K562 (cell line): ENCODE results near the gene SMIM23. TPM values are rescaled to one million over a fixed set of nuclear protein-coding genes. Genes with fewer than 3 reads are reported as not detected.

Experiments used
- ATAC-seq: fragments of 200-7000 bp; cut with Tn5 transposase; 3 replicates; pipeline ENCODE4 v1.9.1; 2020; ENCODE audit warnings: moderate library complexity
- BruUV-seq: library from RNA; stranded (reverse); fragments of 400-500 nt; replicated peaks from 2 replicates; lab custom pipeline; 2021; lab: Mats Ljungman, UMichigan
- CTCF ChIA-PET: fragments of 300-600 bp; formaldehyde crosslinking; extraction: SDS; loops from one replicate; lab custom pipeline; 2021; ENCODE audit warnings: low intra/inter-chr PET ratio; lab: Yijun Ruan, JAX
- POLR2A ChIA-PET: fragments of 300-600, 350-650 bp; sonication (Branson Sonifier 250); formaldehyde crosslinking; extraction: SDS; loops from one replicate; lab custom pipeline; 2021; ENCODE audit warnings: antibody characterized with exemption, inconsistent platforms; lab: Yijun Ruan, JAX
- DNase-seq, 4 experiments: peaks; one replicate each; pipeline versions ENCODE4 v3.0.0 to v3.0.0-alpha.2; 2011 to 2018; ENCODE audit warnings: low spot score in 3 of 4, mixed read lengths in 3 of 4; ENCODE audit errors: extremely low read depth in 1 of 4
- FAIRE-seq: peaks from 2 replicates; lab custom pipeline; 2011; peaks lifted over from hg19 to GRCh38; lab: Jason Lieb, UNC
- H2AFZ ChIP-seq: 2 replicates; pipeline ENCODE4 v1.6.0; 2011; ENCODE audit warnings: low read depth, low read length, control low read depth, inconsistent platforms
- H3K27ac ChIP-seq: fragments of 200-600 bp; 3 replicates; pipeline ENCODE4 v1.8.0; 2011; ENCODE audit warnings: low read depth, mild to moderate bottlenecking, control low read depth, inconsistent platforms, low read length, moderate library complexity, mixed read lengths; ENCODE audit errors: extremely low read depth
- H3K27me3 ChIP-seq, 2 experiments: fragments of 300-600 bp in 1 of 2; 2 replicates in 1 of 2; 3 replicates in 1 of 2; pipeline versions ENCODE4 v1.6.0 to v1.8.0; 2011; ENCODE audit warnings: inconsistent platforms in 2 of 2, low read length in 2 of 2, mild to moderate bottlenecking in 1 of 2, mixed read lengths in 1 of 2, moderate library complexity in 1 of 2; ENCODE audit not compliant: control insufficient read depth in 2 of 2, insufficient read depth in 2 of 2
- H3K36me3 ChIP-seq: fragments of 300-600 bp; 3 replicates; pipeline ENCODE4 v1.8.0; 2011; ENCODE audit warnings: mild to moderate bottlenecking, low read length, inconsistent platforms; ENCODE audit not compliant: control insufficient read depth, insufficient read depth
- H3K4me1 ChIP-seq, 2 experiments: fragments of 200-600 bp in 1 of 2; replicated peaks in 1 of 2; 2 replicates in 1 of 2; 3 replicates in 1 of 2; pipeline versions ENCODE4 v1.5.1 to v1.8.0; 2011; ENCODE audit warnings: inconsistent platforms in 2 of 2, low read length in 2 of 2, mild to moderate bottlenecking in 1 of 2, mixed read lengths in 1 of 2, moderate library complexity in 1 of 2; ENCODE audit not compliant: control insufficient read depth in 2 of 2, insufficient read depth in 2 of 2
- H3K4me2 ChIP-seq: 2 replicates; pipeline ENCODE4 v1.6.1; 2011; ENCODE audit warnings: low read length, control low read depth, inconsistent platforms, mixed read lengths; ENCODE audit not compliant: insufficient read depth
- H3K4me3 ChIP-seq: fragments of 200-600 bp; sonication (generic), shearing (Covaris generic); 2 replicates; pipeline ENCODE4 v1.5.1; 2016; ENCODE audit warnings: control low read depth, inconsistent platforms
- H3K79me2 ChIP-seq: fragments of 200-600 bp; 3 replicates; pipeline ENCODE4 v1.8.0; 2011; ENCODE audit warnings: low read length, inconsistent platforms; ENCODE audit not compliant: control insufficient read depth, insufficient read depth
- H3K9ac ChIP-seq, 2 experiments: 2 replicates each; pipeline versions ENCODE4 v1.6.0 to v1.6.1; 2011; ENCODE audit warnings: low read depth in 2 of 2, low read length in 2 of 2, control low read depth in 1 of 2, inconsistent platforms in 1 of 2, mild to moderate bottlenecking in 1 of 2, mixed read lengths in 1 of 2; ENCODE audit not compliant: insufficient read depth in 1 of 2
- H3K9me1 ChIP-seq: one replicate; pipeline ENCODE4 v1.6.0; 2011; ENCODE audit warnings: inconsistent platforms, mild to moderate bottlenecking, low read length, moderate library complexity; ENCODE audit not compliant: control insufficient read depth, insufficient read depth
- H3K9me3 ChIP-seq: replicated peaks from 2 replicates; pipeline ENCODE4 v1.5.1; 2011; ENCODE audit warnings: low read depth, low read length, inconsistent platforms; ENCODE audit not compliant: control insufficient read depth, insufficient read depth
- H4K20me1 ChIP-seq: replicated peaks from 2 replicates; pipeline ENCODE4 v1.6.1; 2011; ENCODE audit warnings: low read length, inconsistent platforms, mixed read lengths; ENCODE audit not compliant: control insufficient read depth, insufficient read depth
- ARHGAP35 ChIP-seq: fragments of 450-650 bp; IDR thresholded peaks from 2 replicates; pipeline ENCODE4 v1.6.1; 2018; ENCODE audit not compliant: partially characterized antibody
- E2F4 ChIP-seq: sonication (generic); formaldehyde crosslinking; IDR thresholded peaks from 2 replicates; pipeline ENCODE4 v1.8.0; 2022; ENCODE audit warnings: mild to moderate bottlenecking, low read depth, missing genetic modification reagents
- ELF2 ChIP-seq: fragments of 250-450 bp; sonication (Bioruptor Pico); IDR thresholded peaks from 2 replicates; pipeline ENCODE4 v1.5.0; 2021; ENCODE audit warnings: mild to moderate bottlenecking
- ETV5 ChIP-seq: sonication (generic); formaldehyde crosslinking; IDR thresholded peaks from 2 replicates; pipeline ENCODE4 v1.4.0; 2020; ENCODE audit warnings: low read depth, mild to moderate bottlenecking, missing genetic modification reagents
- FOXK2 ChIP-seq, 2 experiments: fragments of 450-650 bp; IDR thresholded peaks in 1 of 2; conservative IDR thresholded peaks in 1 of 2; 2 replicates each; pipeline ENCODE4 v1.6.1; 2016; ENCODE audit warnings: low read depth in 2 of 2, mild to moderate bottlenecking in 1 of 2
- ID3 ChIP-seq, 2 experiments: fragments of 250-450 bp in 1 of 2; fragments of 450-650 bp in 1 of 2; sonication (Bioruptor Pico) in 1 of 2; IDR thresholded peaks; 2 replicates each; pipeline versions ENCODE4 v1.6.1 to v1.8.0; 2016 to 2021; ENCODE audit warnings: mild to moderate bottlenecking in 2 of 2, moderate library complexity in 2 of 2, missing compliant biosample characterization in 1 of 2, missing genetic modification characterization in 1 of 2
- MEF2D ChIP-seq: conservative IDR thresholded peaks from 2 replicates; pipeline ENCODE4 v1.6.1; 2016; ENCODE audit warnings: low read depth, missing genetic modification characterization, missing compliant biosample characterization
- RREB1 ChIP-seq: fragments of 250-450 bp; sonication (Bioruptor Pico); IDR thresholded peaks from 2 replicates; pipeline ENCODE4 v1.4.0; 2020
- WGBS: fragments of 100-300 bp; shearing (Covaris generic); methylation state at CpG from one replicate; pipeline ENCODE4 v1.1.6; 2016; ENCODE audit warnings: low coverage, mixed read lengths; ENCODE audit not compliant: insufficient coverage; ENCODE audit errors: missing lambda C conversion rate; 5-methylcytosine and 5-hydroxymethylcytosine counted together
- in situ Hi-C: fragments of 300-500 bp; cut with MboI; formaldehyde crosslinking; loops from 4 replicates; pipeline ENCODE4 v1.15.0; 2018; ENCODE audit warnings: inconsistent platforms, mixed read lengths
- intact Hi-C: fragments of 100-400 bp; cut with micrococcal nuclease; formaldehyde crosslinking; loops from 2 replicates; pipeline ENCODE4 v1.14.2; 2022
- polyA plus RNA-seq, 8 experiments: library from polyadenylated mRNA; depleted of rRNA in 4 of 8; stranded (reverse) in 5 of 8; unstranded in 3 of 8; fragments of >200 nt; fragmentation: Nextera tagmentation in 2 of 8; fragmentation: Illumina TruSeq in 1 of 8; extraction: Ambion mirVana in 2 of 8; extraction: Trizol in 1 of 8; gene quantifications; 2 replicates each; pipeline versions ENCODE4 v1.2.1 to v1.2.3, GENCODE V29; 2011 to 2014; ENCODE audit warnings: inconsistent platforms in 1 of 8, missing spikeins in 1 of 8
- total RNA-seq, 7 experiments: library from RNA; depleted of rRNA in 6 of 7; stranded (reverse); fragments of >200 nt in 6 of 7; fragmentation: Illumina TruSeq in 2 of 7; extraction: Trizol in 2 of 7; gene quantifications; 2 replicates each; pipeline versions ENCODE4 v1.2.1 to v1.2.3, GENCODE V29; 2011 to 2021; ENCODE audit warnings: low replicate concordance in 1 of 7
- TF ChIP-seq, protein P1 (sequence below): sonication (generic); formaldehyde crosslinking; IDR thresholded peaks from 2 replicates; pipeline ENCODE4 v1.8.0; 2022; ENCODE audit warnings: missing genetic modification reagents, mild to moderate bottlenecking, borderline replicate concordance

Gene SMIM23
- total and polyA plus RNA-seq, 9 of the 15 experiments (the other 6 are each of a cell fraction or from before 2014, with no cell fraction given): not detected

DNA sequence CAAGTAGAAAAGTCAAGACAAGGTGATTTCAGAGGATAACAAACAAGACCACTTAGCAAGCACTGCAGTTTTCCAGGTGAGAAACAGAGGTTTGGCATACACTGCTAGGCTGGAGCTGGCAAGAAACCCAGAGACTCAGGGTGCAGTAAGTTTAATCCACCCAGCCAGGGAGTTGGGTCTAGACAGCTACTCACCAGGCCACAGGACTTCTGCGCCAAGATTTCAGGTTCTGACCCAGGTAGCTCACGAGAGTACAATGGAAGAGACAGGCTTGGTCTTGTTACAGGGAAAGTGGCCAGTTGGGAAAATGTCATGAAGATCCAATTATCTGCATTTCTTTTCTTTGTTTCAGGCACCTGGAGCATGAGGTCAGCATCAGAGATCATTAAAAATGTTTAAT, 9.8 kb downstream of the SMIM23 start:
- Histone ChIP-seq H3K4me1 (no peaks in the 10 kb centered on the region), H3K27me3 (peaks cover 9 to 30% of the 10 kb centered on the region in 2 experiments), H3K4me2 (no peak overlapping the region), H3K9ac (no peak overlapping the region), H2AFZ (no peak overlapping the region), H3K9me3 (no peaks in the 10 kb centered on the region), H4K20me1 (0 out of 2 replicates have a peak, but pooled peaks cover 5% of the 10 kb centered on the region), H3K9me1 (no peaks in the 10 kb centered on the region), H3K79me2 (no peaks in the 10 kb centered on the region), H3K27ac (no peak overlapping the region), H3K36me3 (no peaks in the 10 kb centered on the region), H3K4me3 (no peak overlapping the region)
- 0% methylated on average over 2 of the region's 2 CpGs for WGBS
- POLR2A ChIA-PET: no interaction called here
- no TSS peak for BruUV-seq
- CTCF ChIA-PET: no interaction called here
- no peak for ATAC-seq
- intact Hi-C loops: no loop called here
- in situ Hi-C loops: no loop called here
- DNase-seq: no peak
- no peak for FAIRE-seq
- no peak for TF ChIP-seq ID3 (CRISPR knock-in tag; IDR thresholded peaks at IDR 0.05)
- TF ChIP-seq ID3 (tag; IDR thresholded peaks at IDR 0.05): no peak
- TF ChIP-seq RREB1 (CRISPR knock-in tag): no peak
- no peak for TF ChIP-seq MEF2D (tag)
- no peak for TF ChIP-seq FOXK2 (conservative IDR thresholded peaks at IDR 0.05 in 1 of 2, IDR thresholded peaks at IDR 0.05 in 1 of 2; ENCODE audit: low read depth in 2 of 2)
- no peak for TF ChIP-seq ETV5 (CRISPR knock-in tag)
- TF ChIP-seq ARHGAP35: no peak
- TF ChIP-seq, protein P1, sequence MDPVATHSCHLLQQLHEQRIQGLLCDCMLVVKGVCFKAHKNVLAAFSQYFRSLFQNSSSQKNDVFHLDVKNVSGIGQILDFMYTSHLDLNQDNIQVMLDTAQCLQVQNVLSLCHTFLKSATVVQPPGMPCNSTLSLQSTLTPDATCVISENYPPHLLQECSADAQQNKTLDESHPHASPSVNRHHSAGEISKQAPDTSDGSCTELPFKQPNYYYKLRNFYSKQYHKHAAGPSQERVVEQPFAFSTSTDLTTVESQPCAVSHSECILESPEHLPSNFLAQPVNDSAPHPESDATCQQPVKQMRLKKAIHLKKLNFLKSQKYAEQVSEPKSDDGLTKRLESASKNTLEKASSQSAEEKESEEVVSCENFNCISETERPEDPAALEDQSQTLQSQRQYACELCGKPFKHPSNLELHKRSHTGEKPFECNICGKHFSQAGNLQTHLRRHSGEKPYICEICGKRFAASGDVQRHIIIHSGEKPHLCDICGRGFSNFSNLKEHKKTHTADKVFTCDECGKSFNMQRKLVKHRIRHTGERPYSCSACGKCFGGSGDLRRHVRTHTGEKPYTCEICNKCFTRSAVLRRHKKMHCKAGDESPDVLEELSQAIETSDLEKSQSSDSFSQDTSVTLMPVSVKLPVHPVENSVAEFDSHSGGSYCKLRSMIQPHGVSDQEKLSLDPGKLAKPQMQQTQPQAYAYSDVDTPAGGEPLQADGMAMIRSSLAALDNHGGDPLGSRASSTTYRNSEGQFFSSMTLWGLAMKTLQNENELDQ: no peak
- no peak for TF ChIP-seq E2F4 (CRISPR knock-in tag)
- TF ChIP-seq ELF2 (CRISPR knock-in tag): no peak
